B cell (primary cell): Measurements from ENCODE around the gene HEG1. TPM values are rescaled to one million over a fixed set of nuclear protein-coding genes. Genes with fewer than 3 reads are reported as not detected.

ENCODE experiments used
- ATAC-seq: fragments of 200-7000 bp; cut with Tn5 transposase; one replicate; pipeline ENCODE4 v1.10.0; 2021; ENCODE audit warnings: low read depth, mild to moderate bottlenecking, moderate number of reproducible peaks, moderate library complexity
- CTCF ChIA-PET: fragments of 350-600 bp; sonication (Branson Sonifier 250); formaldehyde crosslinking; loops from one replicate; lab custom pipeline; 2021; ENCODE audit warnings: antibody characterized with exemption, inconsistent platforms; lab: Charles Lee
- POLR2A ChIA-PET: fragments of 350-600 bp; sonication (Branson Sonifier 250); formaldehyde crosslinking; loops from one replicate; lab custom pipeline; 2021; ENCODE audit warnings: antibody characterized with exemption; lab: Charles Lee
- DNase-seq: peaks from one replicate; pipeline ENCODE4 v3.0.0; 2013
- H2AFZ ChIP-seq: 2 replicates; pipeline ENCODE4 v1.6.1; 2012; ENCODE audit warnings: mild to moderate bottlenecking, low read depth, low read length; ENCODE audit not compliant: insufficient read depth, poor library complexity, severe bottlenecking
- H3K27ac ChIP-seq, 2 donors: 1 replicate in 1 of 2; 2 replicates in 1 of 2; pipeline ENCODE4 v1.5.1; 2012 to 2013; ENCODE audit warnings: low read length in 2 of 2, mild to moderate bottlenecking in 2 of 2, moderate library complexity in 1 of 2
- H3K27me3 ChIP-seq, 4 experiments: fragments of 200-600 bp in 1 of 4; sonication (generic) in 1 of 4; replicated peaks in 1 of 4; 1 replicate in 2 of 4; 2 replicates in 2 of 4; pipeline versions ENCODE4 v1.6.1 to v1.7.0; 2013 to 2016; ENCODE audit warnings: low read length in 3 of 4, mild to moderate bottlenecking in 2 of 4, mixed read lengths in 1 of 4, moderate library complexity in 1 of 4; ENCODE audit not compliant: insufficient read depth in 4 of 4, control insufficient read depth in 3 of 4; ENCODE audit errors: control extremely low read depth in 1 of 4
- H3K36me3 ChIP-seq, 2 experiments: replicated peaks in 1 of 2; 1 replicate in 1 of 2; 2 replicates in 1 of 2; pipeline versions ENCODE4 v1.6.1 to v1.7.1; 2013; ENCODE audit warnings: low read length in 1 of 2; ENCODE audit not compliant: insufficient read depth in 2 of 2, control insufficient read depth in 1 of 2; ENCODE audit errors: control extremely low read depth in 1 of 2, extremely low read depth in 1 of 2
- H3K4me1 ChIP-seq, 2 donors: fragments of 200-600 bp in 1 of 2; sonication (generic) in 1 of 2; 1 replicate in 1 of 2; 2 replicates in 1 of 2; pipeline versions ENCODE4 v1.5.1 to v1.6.1; 2013 to 2017; ENCODE audit warnings: low read length in 2 of 2; ENCODE audit not compliant: control insufficient read depth in 2 of 2, insufficient read depth in 2 of 2
- H3K4me2 ChIP-seq: replicated peaks from 2 replicates; pipeline ENCODE3; 2012; ENCODE audit warnings: mild to moderate bottlenecking, low read depth, low read length; ENCODE audit not compliant: poor library complexity, severe bottlenecking
- H3K4me3 ChIP-seq, 5 experiments: fragments of 200-600 bp in 1 of 5; sonication (generic) in 1 of 5; 1 replicate in 3 of 5; 2 replicates in 2 of 5; pipeline versions ENCODE4 v1.5.1 to v1.7.0; 2011 to 2016; ENCODE audit warnings: low read length in 4 of 5, mild to moderate bottlenecking in 4 of 5, low read depth in 2 of 5, control low read depth in 1 of 5, moderate library complexity in 1 of 5; ENCODE audit not compliant: insufficient read depth in 1 of 5; ENCODE audit errors: control extremely low read depth in 1 of 5, extremely low read depth in 1 of 5
- H3K79me2 ChIP-seq: fragments of 200-600 bp; sonication (generic); one replicate; pipeline ENCODE4 v1.6.0; 2016; ENCODE audit warnings: low read length; ENCODE audit not compliant: control insufficient read depth, insufficient read depth
- H3K9ac ChIP-seq: fragments of 200-600 bp; sonication (generic); 2 replicates; pipeline ENCODE4 v1.6.1; 2017; ENCODE audit warnings: mild to moderate bottlenecking, low read length, moderate library complexity
- H3K9me3 ChIP-seq, 3 donors: one replicate each; pipeline versions ENCODE4 v1.6.1 to v1.7.1; 2013; ENCODE audit warnings: low read length in 2 of 3; ENCODE audit not compliant: control insufficient read depth in 2 of 3, insufficient read depth in 1 of 3; ENCODE audit errors: control extremely low read depth in 1 of 3
- H4K20me1 ChIP-seq: 2 replicates; pipeline ENCODE4 v1.6.0; 2012; ENCODE audit warnings: mild to moderate bottlenecking, low read length; ENCODE audit not compliant: insufficient read depth, control insufficient read depth, poor library complexity, severe bottlenecking
- H3K27ac Mint-ChIP-seq: one replicate; pipeline ENCODE4 v1.8.0; 2021; ENCODE audit warnings: mixed read lengths
- H3K27me3 Mint-ChIP-seq: one replicate; pipeline ENCODE4 v1.8.0; 2021; ENCODE audit warnings: mixed read lengths
- H3K4me1 Mint-ChIP-seq: one replicate; pipeline ENCODE4 v1.8.0; 2021; ENCODE audit warnings: mixed read lengths
- H3K4me3 Mint-ChIP-seq: one replicate; pipeline ENCODE4 v1.8.0; 2021; ENCODE audit warnings: mixed read lengths
- H3K9me3 Mint-ChIP-seq: one replicate; pipeline ENCODE4 v1.8.0; 2022; ENCODE audit warnings: mixed read lengths; ENCODE audit not compliant: insufficient read depth
- EZH2 ChIP-seq: IDR thresholded peaks from 2 replicates; pipeline ENCODE4 v1.6.1; 2012; ENCODE audit warnings: borderline replicate concordance, low read depth, mild to moderate bottlenecking, moderate library complexity, low read length; ENCODE audit not compliant: insufficient read depth, poor library complexity, severe bottlenecking
- WGBS: methylation state at CpG from one replicate; pipeline ENCODE4 v1.1.5; 2013; ENCODE audit warnings: missing lambda C conversion rate; ENCODE audit not compliant: insufficient coverage; 5-methylcytosine and 5-hydroxymethylcytosine counted together
- intact Hi-C: fragments of 100-400 bp; cut with micrococcal nuclease; formaldehyde crosslinking; loops from one replicate; pipeline ENCODE4 v1.10.0; 2022
- polyA plus RNA-seq: library from polyadenylated mRNA; depleted of rRNA; stranded (reverse); fragments of >200 nt; gene quantifications from 2 replicates; pipeline ENCODE4 v1.2.3, GENCODE V29; 2012
- total RNA-seq, 2 donors: library from RNA; stranded (reverse); fragments of 120-200 nt in 1 of 2; gene quantifications; 1 replicate in 1 of 2; 2 replicates in 1 of 2; pipeline versions ENCODE4 v1.2.3 to v1.2.4, GENCODE V29; 2013 to 2022
- TF ChIP-seq, protein P1 (sequence below): fragments of 200-600 bp; IDR thresholded peaks from one replicate; pipeline ENCODE4 v1.8.0; 2022; ENCODE audit warnings: antibody characterized with exemption, mild to moderate bottlenecking

The HEG1 gene
- total and polyA plus RNA-seq, 2 donors (not counting 1 experiment from before 2014, with no cell fraction given) = 5.1 to 9.2 TPM

DNA sequence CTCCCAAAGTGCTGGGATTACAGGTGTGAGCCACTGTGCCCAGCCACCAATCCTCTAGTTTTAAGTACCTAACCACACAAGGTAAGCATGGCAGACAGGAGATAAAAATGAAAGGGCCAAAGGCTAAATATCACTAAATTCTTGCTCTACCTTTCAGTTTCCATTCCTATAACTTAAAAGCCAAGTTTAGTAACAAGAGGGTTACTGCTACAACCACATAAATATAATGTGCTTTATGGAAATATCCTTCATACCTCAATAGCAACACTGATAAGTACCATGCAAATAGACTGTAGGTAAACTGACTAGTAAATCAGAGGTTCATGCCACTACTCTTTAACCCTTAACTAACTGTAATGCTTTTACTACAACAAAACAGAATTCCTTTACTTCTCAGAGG, 82.5 kb downstream of the HEG1 start:
- H3K4me3 Mint-ChIP-seq = no peak overlapping the region
- no peaks in the 10 kb centered on the region for H3K4me1 Mint-ChIP-seq
- no peak overlapping the region for H3K9ac ChIP-seq

GRCh38 chr3:124972457-124972856, 83.3 kb downstream of the HEG1 start:
- Histone ChIP-seq H3K79me2 (no peaks in the 10 kb centered on the region), H3K9me3 (no peaks in the 10 kb centered on the region), H3K27me3 (no peaks in the 10 kb centered on the region), H4K20me1 (no peaks in the 10 kb centered on the region), H3K4me1 (no peaks in the 10 kb centered on the region), H3K9ac (no peak overlapping the region), H3K27ac (no peak overlapping the region), H3K36me3 (peaks cover 0 to 14% of the 10 kb centered on the region in 2 experiments), H2AFZ (no peak overlapping the region), H3K4me2 (no peak overlapping the region), H3K4me3 (no peak overlapping the region)
- ChIA-PET POLR2A (no interaction called here), CTCF (no interaction called here)
- TF ChIP-seq EZH2 = no peak
- TF ChIP-seq, protein P1, sequence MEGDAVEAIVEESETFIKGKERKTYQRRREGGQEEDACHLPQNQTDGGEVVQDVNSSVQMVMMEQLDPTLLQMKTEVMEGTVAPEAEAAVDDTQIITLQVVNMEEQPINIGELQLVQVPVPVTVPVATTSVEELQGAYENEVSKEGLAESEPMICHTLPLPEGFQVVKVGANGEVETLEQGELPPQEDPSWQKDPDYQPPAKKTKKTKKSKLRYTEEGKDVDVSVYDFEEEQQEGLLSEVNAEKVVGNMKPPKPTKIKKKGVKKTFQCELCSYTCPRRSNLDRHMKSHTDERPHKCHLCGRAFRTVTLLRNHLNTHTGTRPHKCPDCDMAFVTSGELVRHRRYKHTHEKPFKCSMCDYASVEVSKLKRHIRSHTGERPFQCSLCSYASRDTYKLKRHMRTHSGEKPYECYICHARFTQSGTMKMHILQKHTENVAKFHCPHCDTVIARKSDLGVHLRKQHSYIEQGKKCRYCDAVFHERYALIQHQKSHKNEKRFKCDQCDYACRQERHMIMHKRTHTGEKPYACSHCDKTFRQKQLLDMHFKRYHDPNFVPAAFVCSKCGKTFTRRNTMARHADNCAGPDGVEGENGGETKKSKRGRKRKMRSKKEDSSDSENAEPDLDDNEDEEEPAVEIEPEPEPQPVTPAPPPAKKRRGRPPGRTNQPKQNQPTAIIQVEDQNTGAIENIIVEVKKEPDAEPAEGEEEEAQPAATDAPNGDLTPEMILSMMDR = no peak
- intact Hi-C loops = no loop called here
- H3K27ac Mint-ChIP-seq = no peak overlapping the region
- H3K9me3 Mint-ChIP-seq = no peaks in the 10 kb centered on the region
- no peak for DNase-seq
- WGBS = no CpG with 5 or more reads among the region's 3 CpGs
- H3K27me3 Mint-ChIP-seq = no peaks in the 10 kb centered on the region
- ATAC-seq = no peak
- H3K4me1 Mint-ChIP-seq = no peaks in the 10 kb centered on the region
- no peak overlapping the region for H3K4me3 Mint-ChIP-seq

More for the DNA sequence above, 82.5 kb downstream of the HEG1 start:
- H2AFZ ChIP-seq = no peak overlapping the region
- no peaks in the 10 kb centered on the region for H3K27me3 ChIP-seq
- no peaks in the 10 kb centered on the region for H3K9me3 ChIP-seq
- no peaks in the 10 kb centered on the region for H3K4me1 ChIP-seq
- TF ChIP-seq, protein P1 = no peak
- no peak for TF ChIP-seq EZH2
- no peaks in the 10 kb centered on the region for H3K79me2 ChIP-seq
- H3K4me2 ChIP-seq = no peak overlapping the region
- ATAC-seq (no peak), DNase-seq (no peak)
- CTCF ChIA-PET = no interaction called here
- peaks cover 0 to 14% of the 10 kb centered on the region in 2 experiments for H3K36me3 ChIP-seq
- no peak overlapping the region for H3K4me3 ChIP-seq
- no peaks in the 10 kb centered on the region for H3K9me3 Mint-ChIP-seq
- no peak overlapping the region for H3K27ac Mint-ChIP-seq
- POLR2A ChIA-PET = no interaction called here
- no peak overlapping the region for H3K27ac ChIP-seq
- H4K20me1 ChIP-seq = no peaks in the 10 kb centered on the region
- intact Hi-C loops = no loop called here
- no peaks in the 10 kb centered on the region for H3K27me3 Mint-ChIP-seq
